ENCODE results near the gene PARP2.
"Not testable (repeated sequence)": the region's sequence is repeated elsewhere in the genome, so short reads cannot be mapped to it uniquely, and the experiment has no call there.

PARP2 gene

GRCh38 chr14:20331053-20331613 is 12.3 kb upstream of the PARP2 start:
- no peak for TF ChIP-seq CTCF (conservative IDR thresholded peaks at IDR 0.05; ENCODE audit: low read depth)
- POLR2A ChIA-PET (ENCODE audit: low non-redundant PET), result interaction anchor here (2.1 kb wide), 1 partner anchor 12 kb away, joined by 8 read pairs; the partner anchor contains the start of gene PARP2

DNA sequence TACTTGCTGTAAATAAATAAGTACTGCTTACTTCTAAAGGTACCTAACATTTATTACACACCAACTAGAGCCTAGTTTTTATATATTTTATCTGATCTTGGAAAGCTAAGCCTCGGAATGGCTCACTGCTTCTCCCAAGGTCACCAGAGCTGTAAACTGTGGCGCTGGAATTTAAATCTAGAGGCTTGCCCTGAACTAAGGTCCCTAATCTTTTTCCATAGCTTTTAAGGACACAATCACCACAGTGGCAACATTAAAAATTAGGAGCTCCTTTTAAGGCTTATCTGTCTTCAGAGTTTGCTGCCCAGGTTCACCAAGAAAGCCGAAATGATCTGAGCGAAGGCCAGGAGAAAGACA is 11.0 kb upstream of the PARP2 start:
- DNase-seq (ENCODE audit: low spot score), result no peak
- CTCF ChIA-PET, result interaction anchor here (1.0 kb wide), 1 partner anchor 10 kb away, joined by 7 read pairs; no protein-coding TSS in a partner anchor
- H3K27ac ChIP-seq, result peak overlapping the region; percentile 81
- TF ChIP-seq CTCF (conservative IDR thresholded peaks at IDR 0.05; ENCODE audit: low read depth), result no peak
- POLR2A ChIA-PET (ENCODE audit: low non-redundant PET), result interaction anchor here (0.5 to 2.1 kb wide), 2 partner anchors 11 to 21 kb away, joined by 3 to 8 read pairs; partner anchors contain the start of gene PARP2

More at GRCh38 chr14:20331053-20331613, 12.3 kb upstream of the PARP2 start:
- no peak for DNase-seq (ENCODE audit: low spot score)
- H3K27ac ChIP-seq, result no peak overlapping the region; the same call in 1 of the 2 replicates
- CTCF ChIA-PET, result no interaction called here

DNA sequence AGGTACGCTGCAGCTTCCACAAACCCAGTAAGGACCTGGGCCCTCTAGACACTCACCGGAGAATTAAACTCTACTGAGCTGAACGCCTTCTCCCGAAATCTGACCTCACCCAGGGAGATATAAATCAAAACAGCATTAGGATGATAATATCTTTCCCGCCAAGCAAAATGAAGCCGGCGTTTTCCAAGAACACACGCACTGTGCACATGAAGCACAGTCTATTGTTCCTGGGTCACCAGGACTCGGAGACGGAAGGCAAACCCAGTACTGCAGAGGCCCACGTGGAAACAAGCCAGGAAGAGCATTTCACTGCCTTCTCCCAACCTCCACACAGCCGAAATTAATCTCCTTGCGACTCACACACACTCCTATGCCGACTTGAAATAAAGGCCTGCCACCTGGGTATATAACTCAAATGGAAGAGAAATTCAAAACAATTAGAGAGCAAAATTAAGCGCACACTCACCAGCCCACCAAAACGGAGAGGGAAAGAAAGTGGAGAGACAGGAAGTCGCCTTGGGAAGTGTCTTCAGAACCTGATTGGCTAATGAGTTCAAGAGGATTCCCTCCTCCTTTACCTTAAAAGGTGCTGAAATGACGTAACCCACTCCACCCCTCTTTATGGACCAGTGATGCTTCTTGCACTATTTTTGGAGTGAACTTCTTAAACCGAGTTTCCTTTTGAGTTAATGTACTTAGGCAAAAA is 10.5 kb upstream of the PARP2 start, which contains the start of gene CCNB1IP1:
Gene CCNB1IP1, minus strand, starts transcription at position 492 of the 706 bp plus-strand sequence. CDS start 16,756 bp downstream, outside the sequence.
- DNase-seq (ENCODE audit: low spot score), result peak; percentile 98
- CTCF ChIA-PET, result interaction anchor here (1.0 kb wide), 1 partner anchor 10 kb away, joined by 7 read pairs; no protein-coding TSS in a partner anchor
- no peak for TF ChIP-seq CTCF (conservative IDR thresholded peaks at IDR 0.05; ENCODE audit: low read depth)
- H3K27ac ChIP-seq, result peak within 1 kb of the TSS; percentile 81
- POLR2A ChIA-PET (ENCODE audit: low non-redundant PET), result interaction anchor here (2.1 kb wide), 1 partner anchor 10 kb away, joined by 8 read pairs; the partner anchor contains the start of gene PARP2

DNA sequence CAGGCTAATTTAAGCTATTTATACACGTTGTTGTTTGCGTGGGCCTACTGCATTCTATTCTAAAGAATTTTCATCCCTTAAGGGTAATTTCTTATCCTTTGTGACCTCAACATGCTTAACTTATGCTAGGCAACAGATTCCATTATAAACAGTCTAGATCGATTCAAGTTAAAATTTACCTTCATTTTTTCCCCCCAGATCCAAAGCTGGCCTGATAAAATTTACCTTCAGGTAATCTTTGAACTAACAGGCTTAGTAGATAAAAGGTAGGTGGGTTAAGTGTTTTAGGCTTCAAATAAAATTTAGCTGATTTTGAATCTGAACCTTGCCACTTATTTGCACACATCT is 10.0 kb upstream of the PARP2 start:
- TF ChIP-seq CTCF (conservative IDR thresholded peaks at IDR 0.05; ENCODE audit: low read depth), result no peak
- H3K27ac ChIP-seq, result no peak overlapping the region
- POLR2A ChIA-PET (ENCODE audit: low non-redundant PET), result no interaction called here
- CTCF ChIA-PET, result interaction anchor here (0.6 kb wide), 1 partner anchor 41 kb away, joined by 3 read pairs; no protein-coding TSS in a partner anchor
- DNase-seq (ENCODE audit: low spot score), result no peak

DNA sequence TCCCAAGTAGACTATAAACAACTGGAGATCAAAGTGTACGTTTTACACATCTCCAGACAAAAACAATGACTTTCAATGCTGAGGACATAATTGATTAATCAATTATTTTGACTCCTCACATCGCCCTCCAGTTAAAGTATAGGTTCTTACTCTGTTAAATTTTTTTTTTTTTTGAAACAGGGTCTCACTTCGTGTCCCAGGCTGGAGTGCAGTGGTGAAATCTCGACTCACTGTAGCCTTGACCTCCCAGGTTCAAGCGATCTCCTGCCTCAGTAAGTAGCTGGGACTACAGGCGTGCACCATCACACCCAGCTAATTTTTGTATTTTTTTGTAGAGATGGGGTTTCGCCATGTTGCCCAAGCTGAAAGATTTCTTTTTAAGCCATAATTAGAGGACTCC is 9.4 kb upstream of the PARP2 start:
- no peak for DNase-seq (ENCODE audit: low spot score)
- ChIA-PET CTCF (interaction anchor here (0.6 kb wide), 1 partner anchor 41 kb away, joined by 3 read pairs; no protein-coding TSS in a partner anchor), POLR2A (ENCODE audit: low non-redundant PET) (no interaction called here)
- no peak for TF ChIP-seq CTCF (conservative IDR thresholded peaks at IDR 0.05; ENCODE audit: low read depth)
- H3K27ac ChIP-seq, result no peak overlapping the region

- not testable (repeated sequence) for H3K27ac ChIP-seq; DNase-seq (ENCODE audit: low spot score)
- POLR2A ChIA-PET (ENCODE audit: low non-redundant PET), result interaction anchor here (0.6 kb wide), 1 partner anchor 64 kb away, joined by 3 read pairs; no protein-coding TSS in a partner anchor
- CTCF ChIA-PET, result interaction anchor here (2.7 kb wide), 1 partner anchor 13 kb away, joined by 15 read pairs; no protein-coding TSS in a partner anchor
Measured at GRCh38 chr14:20341032-20341431, 2.4 kb upstream of the PARP2 start.

Measured in RWPE1 (cell line).